ENCODE measurements around the gene MRPL24.
A peak's percentile ranks its signal among the peaks of the same experiment; 100 is the strongest.

DNA sequence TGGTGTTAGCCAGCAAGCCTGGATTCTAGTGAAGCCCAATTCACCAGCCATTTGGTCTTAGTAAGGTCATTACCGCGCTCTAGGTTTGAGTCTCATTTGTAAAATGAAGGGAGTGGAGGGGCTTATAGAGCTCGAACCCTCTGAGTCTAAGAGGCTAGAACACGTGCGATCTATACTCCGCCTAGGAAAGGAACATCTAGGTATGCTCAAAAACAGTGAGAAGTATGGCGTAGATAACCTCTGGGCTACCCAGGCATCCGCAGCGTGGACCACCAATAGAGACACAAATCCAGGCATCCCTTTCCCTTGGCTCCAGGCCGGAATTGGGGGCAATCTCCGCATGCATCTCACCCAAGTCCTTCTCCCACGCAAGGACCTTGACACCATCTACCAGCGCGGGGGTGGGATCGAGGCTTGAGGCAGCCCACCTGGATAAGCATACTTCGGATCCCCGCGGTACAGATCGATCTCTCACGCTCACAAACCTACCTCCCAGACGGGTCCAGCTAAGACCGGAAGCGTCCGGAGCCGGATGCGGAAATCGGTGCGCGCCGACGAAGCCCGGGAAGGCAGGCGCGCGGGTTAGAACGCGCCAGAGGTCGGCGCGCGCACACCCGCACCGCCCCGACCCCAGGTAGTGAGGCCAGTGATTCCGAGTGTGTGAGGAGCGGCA, 12.8 kb downstream of the MRPL24 start, which contains the start of gene METTL25B:
- TF ChIP-seq POLR2A (IDR thresholded peaks at IDR 0.05) (peak; percentile 27 to 56), CTCF (IDR thresholded peaks at IDR 0.05 in 4 of 5, conservative IDR thresholded peaks at IDR 0.05 in 1 of 5) (no peak)

Measured in gastrocnemius medialis (tissue), 4 donors.